ENCODE measurements around the gene GGCX.
"Not testable (repeated sequence)": the region's sequence is repeated elsewhere in the genome, so short reads cannot be mapped to it uniquely, and the experiment has no call there.

The GGCX gene

GRCh38 chr2:85547859-85548607 is 13.3 kb downstream of the GGCX start:
- TF ChIP-seq CTCF (IDR thresholded peaks at IDR 0.05; ENCODE audit: borderline replicate concordance, control extremely low read depth, extremely low read depth, insufficient read depth, missing control alignments) = no peak
- no peak for DNase-seq (ENCODE audit: low spot score)
- in situ Hi-C loops (cut with MboI; ENCODE audit: low sequenced_read_pairs, unreplicated experiment) = no loop called here

GRCh38 chr2:85547089-85547858 is 14.0 kb downstream of the GGCX start:
- no peak for DNase-seq (ENCODE audit: low spot score)
- in situ Hi-C loops (cut with MboI; ENCODE audit: low sequenced_read_pairs, unreplicated experiment) = no loop called here
- TF ChIP-seq CTCF (IDR thresholded peaks at IDR 0.05; ENCODE audit: borderline replicate concordance, control extremely low read depth, extremely low read depth, insufficient read depth, missing control alignments) = no peak

- TF ChIP-seq CTCF (IDR thresholded peaks at IDR 0.05; ENCODE audit: borderline replicate concordance, control extremely low read depth, extremely low read depth, insufficient read depth, missing control alignments) = no peak
- in situ Hi-C loops (cut with MboI; ENCODE audit: low sequenced_read_pairs, unreplicated experiment) = no loop called here
- DNase-seq (ENCODE audit: low spot score) = no peak
Observed at GRCh38 chr2:85545780-85546240, 15.5 kb downstream of the GGCX start.

- DNase-seq (ENCODE audit: low spot score); in situ Hi-C loops (cut with MboI; ENCODE audit: low sequenced_read_pairs, unreplicated experiment): not testable (repeated sequence)
Observed at GRCh38 chr2:85544915-85545779, 16.1 kb downstream of the GGCX start.

GRCh38 chr2:85544254-85544691 is 17.0 kb downstream of the GGCX start:
- DNase-seq (ENCODE audit: low spot score); in situ Hi-C loops (cut with MboI; ENCODE audit: low sequenced_read_pairs, unreplicated experiment): not testable (repeated sequence)

- DNase-seq (ENCODE audit: low spot score) = no peak
- in situ Hi-C loops (cut with MboI; ENCODE audit: low sequenced_read_pairs, unreplicated experiment) = no loop called here
- no peak for TF ChIP-seq CTCF (IDR thresholded peaks at IDR 0.05; ENCODE audit: borderline replicate concordance, control extremely low read depth, extremely low read depth, insufficient read depth, missing control alignments)
Observed at GRCh38 chr2:85542777-85543176, 18.5 kb downstream of the GGCX start.

GRCh38 chr2:85541753-85542457 is 19.4 kb downstream of the GGCX start:
- in situ Hi-C loops (cut with MboI; ENCODE audit: low sequenced_read_pairs, unreplicated experiment) = no loop called here
- TF ChIP-seq CTCF (IDR thresholded peaks at IDR 0.05; ENCODE audit: borderline replicate concordance, control extremely low read depth, extremely low read depth, insufficient read depth, missing control alignments) = no peak
- no peak for DNase-seq (ENCODE audit: low spot score)

Data from GM13976 (cell line).